T-helper 1 cell treated with Interleukin-12 subunit alpha and Interleukin-12 subunit beta and Interleukin-4 antibody, amounts not matched to agents 30 ng/mL and 1 ng/mL, for 36 hours (primary cell): ENCODE data around the gene COL13A1. TPM values are rescaled to one million over a fixed set of nuclear protein-coding genes. Genes with fewer than 3 reads are reported as not detected.

Experiments
- intact Hi-C: fragments of 100-400 bp; cut with micrococcal nuclease; formaldehyde crosslinking; loops from one replicate; pipeline ENCODE4 v1.15.1; 2024
- total RNA-seq: library from RNA; stranded (reverse); gene quantifications from 2 replicates; pipeline ENCODE4 v1.2.3, GENCODE V29; 2022

The COL13A1 gene
- total RNA-seq, 1 donor from 2014 or later, result not detected

- intact Hi-C loops, result no loop called here
Measured at GRCh38 chr10:69941730-69942129, 140.0 kb downstream of the COL13A1 start.

- intact Hi-C loops, result no loop called here
Measured at GRCh38 chr10:69943292-69943820, 141.7 kb downstream of the COL13A1 start.

GRCh38 chr10:69944761-69945160 is 143.1 kb downstream of the COL13A1 start:
- intact Hi-C loops, result no loop called here

- intact Hi-C loops, result no loop called here
Measured at GRCh38 chr10:69948261-69948660, 146.6 kb downstream of the COL13A1 start.

- intact Hi-C loops, result no loop called here
Measured at GRCh38 chr10:69949770-69950169, 148.1 kb downstream of the COL13A1 start.

GRCh38 chr10:69951658-69952057 is 150.0 kb downstream of the COL13A1 start:
- intact Hi-C loops, result no loop called here

- intact Hi-C loops, result no loop called here
Measured at GRCh38 chr10:69952069-69952800, 150.5 kb downstream of the COL13A1 start.

- intact Hi-C loops, result no loop called here
Measured at GRCh38 chr10:69952821-69953221, 151.1 kb downstream of the COL13A1 start.

GRCh38 chr10:69953851-69954250 is 152.1 kb downstream of the COL13A1 start:
- intact Hi-C loops, result no loop called here

- intact Hi-C loops, result no loop called here
Measured at GRCh38 chr10:69955211-69955805, 153.6 kb downstream of the COL13A1 start.

- intact Hi-C loops, result no loop called here
Measured at GRCh38 chr10:69955897-69956740, 154.4 kb downstream of the COL13A1 start.

- intact Hi-C loops, result no loop called here
Measured at GRCh38 chr10:69956741-69957230, 155.1 kb downstream of the COL13A1 start.

- intact Hi-C loops, result no loop called here
Measured at GRCh38 chr10:69957241-69957885, 155.7 kb downstream of the COL13A1 start.

GRCh38 chr10:69957886-69958555 is 156.3 kb downstream of the COL13A1 start:
- intact Hi-C loops, result loop anchor here (1.0 kb wide), 2 partner anchors 172 to 314 kb away; no protein-coding TSS in a partner anchor

- intact Hi-C loops, result loop anchor here (1.0 kb wide), 2 partner anchors 172 to 314 kb away; no protein-coding TSS in a partner anchor
Measured at GRCh38 chr10:69958556-69958902, 156.8 kb downstream of the COL13A1 start.

- intact Hi-C loops, result no loop called here
Measured at GRCh38 chr10:69959911-69960310, 158.2 kb downstream of the COL13A1 start.

- intact Hi-C loops, result no loop called here
Measured at GRCh38 chr10:69960606-69960987, 158.9 kb downstream of the COL13A1 start.

- intact Hi-C loops, result no loop called here
Measured at GRCh38 chr10:69960988-69961880, 159.5 kb downstream of the COL13A1 start.

GRCh38 chr10:69961881-69962745 is 160.4 kb downstream of the COL13A1 start:
- intact Hi-C loops, result no loop called here
